ENCODE data around the gene CENPP.

GRCh38 chr9:92295240-92295790 is 30.4 kb upstream of the CENPP start:
- TF ChIP-seq GATA2 (IDR thresholded peaks at IDR 0.05; ENCODE audit: low read depth, low read length), result no peak
- no peak for TF ChIP-seq GATA3 (IDR thresholded peaks at IDR 0.05; ENCODE audit: low read depth, low read length)

Measured in SH-SY5Y (cell line).